Fibroblast of skin of left biceps (primary cell): Measurements from ENCODE around the gene GSTT2B.
"Not testable (repeated sequence)": the region's sequence is repeated elsewhere in the genome, so short reads cannot be mapped to it uniquely, and the experiment has no call there.

Experiments
- DNase-seq, 2 experiments: peaks; one replicate each; pipeline ENCODE4 v3.0.0-alpha.2; 2013; ENCODE audit warnings: low read depth in 2 of 2

The GSTT2B gene, protein sequence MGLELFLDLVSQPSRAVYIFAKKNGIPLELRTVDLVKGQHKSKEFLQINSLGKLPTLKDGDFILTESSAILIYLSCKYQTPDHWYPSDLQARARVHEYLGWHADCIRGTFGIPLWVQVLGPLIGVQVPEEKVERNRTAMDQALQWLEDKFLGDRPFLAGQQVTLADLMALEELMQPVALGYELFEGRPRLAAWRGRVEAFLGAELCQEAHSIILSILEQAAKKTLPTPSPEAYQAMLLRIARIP

DNA sequence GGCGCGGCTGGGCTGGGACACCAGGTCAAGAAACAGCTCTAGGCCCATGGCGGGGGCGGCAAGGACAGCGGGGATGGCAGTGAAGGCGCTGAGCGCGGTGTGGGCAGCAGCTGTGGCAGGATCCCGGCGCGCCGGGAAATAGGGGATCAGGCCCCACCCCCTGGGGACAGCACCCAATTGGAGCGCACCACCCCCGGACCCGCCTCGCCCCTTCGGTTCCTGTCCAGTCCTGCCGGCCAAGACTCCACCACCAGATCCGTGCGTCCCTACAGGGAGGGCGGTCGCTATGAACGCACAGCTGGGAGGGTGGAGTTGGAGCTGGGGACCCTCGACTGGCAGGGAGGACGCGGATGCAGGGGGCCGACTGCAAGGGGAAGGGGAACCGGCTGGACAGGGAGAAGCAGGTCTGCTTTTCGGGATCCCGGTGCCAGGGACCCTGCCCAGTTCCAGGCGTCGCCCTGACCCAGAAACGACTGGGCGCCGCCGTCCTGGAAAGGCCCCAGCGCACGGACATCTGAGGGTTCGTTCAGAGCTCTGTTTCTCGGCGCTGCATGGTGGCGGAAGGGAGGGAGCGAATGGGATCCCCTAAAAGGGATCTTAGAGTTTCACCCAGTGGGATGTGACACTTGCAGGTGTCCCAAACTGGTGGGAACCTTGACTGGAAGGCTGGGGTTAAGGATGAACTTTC, at the start of gene GSTT2B:
GSTT2B (minus strand) TSS at position 112 of the 688 bp plus-strand sequence; CDS start at position 48, 64 bp downstream.
- not testable (repeated sequence) for DNase-seq

DNA sequence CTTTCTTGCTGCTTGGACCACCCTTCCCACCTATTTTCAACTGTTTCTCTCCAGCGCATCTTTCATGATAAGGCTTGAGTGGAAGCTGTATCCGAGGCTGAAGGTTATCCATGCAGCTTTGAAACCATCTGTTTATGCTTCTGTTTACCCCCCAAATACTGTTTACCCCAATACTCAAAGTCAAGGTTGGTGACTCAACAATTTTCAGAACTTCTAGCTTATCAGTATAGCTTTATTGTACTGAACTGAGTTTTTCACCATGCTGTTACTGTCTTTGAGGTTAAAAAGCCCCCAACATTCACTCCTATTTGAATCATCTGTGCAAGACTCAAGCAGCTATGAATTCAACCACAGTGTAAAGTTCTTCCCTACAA, 49.0 kb upstream of the GSTT2B start:
- DNase-seq, result no peak

- DNase-seq, result no peak
Measured at GRCh38 chr22:24009227-24010017, 48.4 kb upstream of the GSTT2B start.

DNA sequence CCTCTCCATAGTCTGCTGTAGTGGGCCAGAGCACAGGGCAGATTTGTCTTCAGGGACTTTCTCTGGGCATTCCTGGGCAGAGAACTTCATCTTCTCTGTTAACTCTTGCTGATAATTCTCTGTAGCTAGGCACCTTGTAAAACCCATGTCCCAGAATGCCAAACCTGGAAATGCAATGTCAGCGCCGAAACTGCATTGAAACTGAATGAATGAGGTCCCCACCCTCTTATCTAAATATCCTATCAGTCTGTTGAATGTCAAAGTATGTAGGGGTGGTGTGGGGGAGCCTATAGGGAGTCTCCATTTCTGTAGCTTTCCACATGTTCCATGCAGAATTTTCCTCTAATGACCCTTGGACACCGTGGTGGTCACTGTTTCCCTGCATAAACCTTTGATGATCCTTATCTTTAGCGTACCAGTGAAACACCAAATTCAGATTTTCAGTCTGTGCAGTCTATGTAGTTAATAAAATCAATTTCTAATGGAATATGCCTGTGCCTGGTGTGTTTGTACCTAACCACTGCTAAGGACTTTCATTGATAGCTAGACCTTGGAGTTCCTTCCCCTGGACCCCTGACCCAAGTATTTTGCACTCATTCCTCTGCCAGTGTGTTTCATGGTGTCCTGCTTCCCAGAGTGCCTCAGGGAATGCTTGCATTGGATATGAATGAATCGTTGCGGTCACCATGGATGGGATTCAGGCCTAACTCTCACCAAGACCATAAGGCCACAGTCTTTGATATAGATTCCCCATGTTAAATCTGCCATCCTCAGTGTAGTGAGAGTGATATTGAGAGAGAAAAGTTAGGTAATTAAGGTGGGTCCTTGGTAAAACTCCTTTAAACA, 47.6 kb upstream of the GSTT2B start:
- no peak for DNase-seq

DNA sequence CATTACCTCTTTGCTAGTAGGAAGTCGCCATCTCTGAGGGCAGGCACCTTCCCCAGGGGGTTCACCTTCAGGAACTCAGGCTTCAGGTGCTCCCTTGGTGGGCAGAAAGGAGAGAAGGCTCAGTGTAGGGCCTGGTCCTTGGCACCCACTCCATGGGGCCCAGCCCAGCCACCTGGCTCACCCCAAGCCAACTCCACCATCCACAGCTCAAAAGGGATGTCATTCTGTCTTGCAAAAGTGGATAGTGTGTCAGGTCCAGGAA, 47.0 kb upstream of the GSTT2B start:
- DNase-seq, result no peak

DNA sequence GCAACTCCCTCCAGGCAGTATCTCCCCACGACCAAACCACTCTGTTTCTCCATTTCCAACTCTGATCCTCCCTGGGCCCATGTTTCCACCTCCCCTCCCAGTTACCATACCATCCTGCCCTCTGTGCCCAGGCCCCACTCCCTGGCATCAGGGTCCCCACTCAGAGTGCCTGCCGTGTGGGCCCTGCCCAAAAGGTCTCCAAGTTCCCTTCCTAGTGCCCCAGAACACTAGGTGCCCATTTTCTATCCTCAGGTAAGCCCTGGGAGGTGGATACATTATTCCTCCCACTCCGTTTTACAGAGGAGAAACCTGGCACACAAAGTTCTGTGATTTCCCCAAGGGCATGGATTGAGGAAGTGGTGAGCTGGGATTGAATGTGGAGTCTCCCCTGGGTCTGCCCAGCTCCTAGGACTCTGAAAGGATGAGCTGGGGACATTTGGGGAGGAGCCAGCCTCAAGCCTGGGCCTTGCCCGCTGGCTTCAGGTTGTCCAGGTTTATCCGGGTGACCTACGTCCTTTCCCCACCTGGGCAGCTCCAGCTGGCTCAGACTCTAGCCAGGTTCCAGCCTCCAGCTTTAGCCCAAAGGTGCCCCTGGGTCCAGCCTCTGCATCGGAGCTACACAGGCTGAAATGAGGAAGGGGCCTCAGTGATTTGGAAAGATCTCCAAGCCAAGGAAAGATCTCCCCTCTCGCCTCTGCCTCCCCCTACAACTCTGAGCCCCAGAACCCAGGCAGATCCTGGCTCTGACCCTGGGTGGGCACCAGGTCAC, 46.4 kb upstream of the GSTT2B start:
- no peak for DNase-seq

- no peak for DNase-seq
Measured at GRCh38 chr22:24006914-24007214, 45.9 kb upstream of the GSTT2B start.

DNA sequence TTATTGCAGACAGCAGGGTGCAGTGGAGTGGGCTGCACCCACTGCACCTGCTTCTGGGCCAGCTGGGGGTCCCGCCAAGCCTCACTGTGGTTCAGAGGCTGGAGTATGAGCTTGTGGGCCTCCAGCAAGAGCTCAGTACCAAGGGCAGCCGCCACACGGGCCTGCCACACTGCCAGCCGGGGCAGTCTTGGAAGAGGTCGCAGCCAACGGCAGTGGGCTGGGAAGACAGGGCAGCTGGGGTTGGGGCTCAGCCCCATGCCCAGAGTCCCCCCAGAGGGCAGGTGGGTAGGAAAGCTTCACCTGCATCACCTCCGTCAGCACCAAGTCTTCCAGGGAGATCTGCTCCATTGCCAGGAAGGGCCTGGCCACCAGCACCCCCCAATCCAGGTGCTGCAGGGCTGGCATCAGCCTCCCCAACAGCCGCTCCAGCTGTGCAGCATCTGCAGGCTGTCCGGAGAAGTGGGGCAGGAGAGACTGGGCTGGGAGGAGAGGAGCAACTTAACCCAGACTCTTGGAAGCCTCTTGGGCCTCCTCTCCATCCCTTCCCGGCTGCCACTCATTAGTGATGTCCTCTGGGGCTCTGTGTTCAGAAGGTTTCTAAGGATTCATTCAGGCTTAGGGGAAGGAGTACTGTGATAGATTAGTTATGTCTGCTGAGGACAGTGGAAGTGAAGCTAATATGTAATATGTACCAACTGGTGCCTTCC, 45.4 kb upstream of the GSTT2B start:
- no peak for DNase-seq

- DNase-seq, result no peak
Measured at GRCh38 chr22:24005201-24005600, 44.2 kb upstream of the GSTT2B start, which contains the start of gene GSTT4. TSS of gene GSTT4 (minus strand) at chr22:24005453. CDS start at chr22:24005356, 97 bp downstream.

DNA sequence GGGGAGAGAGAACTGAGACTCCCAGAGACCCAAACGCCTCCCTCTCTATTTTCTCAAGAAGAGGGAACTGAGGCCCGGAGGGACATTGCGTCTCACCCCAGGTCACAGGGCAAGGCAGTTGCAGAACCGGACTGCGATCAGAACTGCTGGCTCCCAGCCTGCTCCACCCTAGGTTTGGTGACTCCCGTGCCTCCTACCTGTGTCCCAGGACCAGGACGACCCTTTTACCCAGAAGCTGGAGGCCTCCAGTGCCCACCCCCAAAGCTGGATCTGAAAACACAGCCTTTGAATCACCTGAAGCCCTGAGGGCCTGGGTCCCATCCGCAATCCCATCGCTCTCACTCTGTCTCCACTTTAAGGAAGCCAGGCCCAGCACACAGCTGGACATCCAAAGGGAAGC, 42.9 kb upstream of the GSTT2B start:
- DNase-seq, result no peak

GRCh38 chr22:24002851-24003250, 41.9 kb upstream of the GSTT2B start:
- DNase-seq, result no peak

DNA sequence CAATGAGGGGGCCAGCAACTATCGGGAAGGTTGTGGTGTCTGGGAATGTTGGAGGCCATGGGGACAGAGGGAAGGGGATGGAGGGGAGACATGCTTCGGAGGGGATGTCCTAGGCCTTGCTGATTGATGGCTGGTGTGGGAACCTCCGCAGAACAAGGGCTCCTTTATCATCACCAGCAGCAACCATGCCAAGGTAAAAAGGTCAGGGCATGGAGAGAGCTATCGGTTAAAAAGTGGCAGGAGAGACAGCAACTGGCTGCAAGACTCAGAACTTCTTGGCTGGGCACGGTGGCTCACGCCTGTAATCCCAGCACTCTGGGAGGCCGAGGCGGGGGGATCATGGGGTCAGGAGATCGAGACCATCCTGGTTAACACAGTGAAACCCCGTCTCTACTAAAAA, 41.3 kb upstream of the GSTT2B start:
- no peak for DNase-seq

DNA sequence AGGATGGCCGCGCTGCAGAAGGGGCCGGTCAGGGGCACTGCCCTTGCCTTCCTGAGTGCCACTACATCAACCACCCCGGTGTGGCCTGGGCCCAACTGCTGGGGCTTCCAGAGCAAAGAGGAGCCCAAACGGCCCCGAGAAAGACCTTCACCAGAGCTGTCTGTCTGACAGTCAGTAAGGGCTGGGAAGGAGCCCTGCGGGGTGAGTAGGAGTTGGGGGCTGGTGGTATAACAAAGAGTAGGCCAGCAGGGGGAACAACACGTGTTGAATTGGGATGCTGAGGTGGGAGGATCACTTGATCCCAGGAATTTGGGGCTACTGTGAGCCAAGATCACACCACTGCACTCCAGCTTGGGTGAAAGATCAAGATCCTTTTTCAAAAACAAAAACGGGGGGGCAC, 40.3 kb upstream of the GSTT2B start:
- DNase-seq, result no peak

DNA sequence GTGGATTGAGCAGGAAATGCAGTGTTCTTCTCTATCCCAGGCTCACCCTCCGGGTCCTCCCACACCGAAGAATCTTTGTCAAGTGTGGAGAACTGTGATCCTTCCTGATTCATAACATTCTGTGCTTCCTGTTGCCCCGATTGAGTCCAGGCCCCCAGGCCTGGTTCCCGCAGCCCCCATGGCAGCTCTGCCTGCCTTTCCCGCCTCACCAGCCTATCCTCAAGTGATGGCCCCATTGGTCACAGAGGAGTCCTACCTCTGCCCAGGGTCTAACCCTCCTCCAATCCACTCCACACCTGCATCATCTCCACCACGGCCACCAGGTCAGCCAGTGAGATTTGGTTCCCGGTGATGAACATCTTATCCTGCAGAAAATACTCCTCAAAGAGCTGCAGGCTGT, 38.8 kb upstream of the GSTT2B start:
- not testable (repeated sequence) for DNase-seq

GRCh38 chr22:23997092-23997491, 36.1 kb upstream of the GSTT2B start:
- no peak for DNase-seq

GRCh38 chr22:23993581-23994177, 32.7 kb upstream of the GSTT2B start:
- DNase-seq, result not testable (repeated sequence)

DNA sequence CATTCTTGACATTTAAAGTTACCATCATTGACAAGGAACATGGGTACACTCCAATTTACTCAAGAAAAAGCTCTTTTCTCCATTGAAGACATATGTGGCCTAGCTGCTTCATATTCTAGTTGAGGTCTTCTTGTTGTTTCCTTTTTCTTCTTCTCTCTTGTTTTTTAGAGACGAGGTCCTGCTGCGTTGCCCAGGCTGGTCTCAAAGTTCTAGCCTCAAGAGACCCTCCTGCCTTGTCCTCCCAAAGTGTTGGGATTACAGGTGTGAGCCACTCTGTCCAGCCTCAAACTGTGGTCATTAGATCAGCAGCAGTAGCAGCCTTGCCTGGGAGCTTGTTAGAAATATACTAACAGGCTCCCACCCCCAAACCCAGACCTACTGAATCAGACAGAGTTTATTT, 32.1 kb upstream of the GSTT2B start:
- not testable (repeated sequence) for DNase-seq

DNA sequence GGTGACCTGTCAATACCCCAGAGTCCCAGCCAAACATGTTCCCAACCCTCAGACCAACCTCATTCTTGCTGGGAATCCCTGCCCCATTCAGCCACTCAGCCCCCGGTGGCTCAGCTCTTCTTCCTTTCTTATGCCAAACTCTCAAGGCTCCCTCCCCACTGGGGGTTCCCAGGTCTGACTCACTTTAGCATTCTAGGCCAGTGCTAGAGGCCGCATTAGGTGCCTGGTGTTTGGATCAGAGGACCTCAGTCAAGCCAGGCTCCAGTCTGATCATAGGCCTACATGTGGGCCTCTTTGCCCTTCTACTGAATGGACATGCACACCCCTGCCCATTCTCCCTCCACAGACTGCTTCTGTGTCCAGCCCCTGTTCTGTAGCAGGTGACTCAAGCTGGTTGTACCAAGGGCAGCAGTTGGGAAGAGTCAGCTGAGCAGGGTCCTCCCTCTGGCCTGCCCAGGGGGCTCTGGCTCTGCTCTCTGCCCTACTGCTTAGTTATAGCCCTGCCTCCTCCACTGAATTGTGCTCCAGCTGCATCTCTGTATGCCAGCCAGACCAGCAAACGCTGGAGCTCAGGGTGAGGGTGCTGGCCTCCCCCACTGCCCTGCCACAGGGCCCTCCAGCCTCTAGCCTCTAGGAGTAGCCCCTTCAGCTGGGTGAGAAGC, 28.7 kb upstream of the GSTT2B start:
- not testable (repeated sequence) for DNase-seq

GRCh38 chr22:23986538-23987178, 25.7 kb upstream of the GSTT2B start:
- DNase-seq, result not testable (repeated sequence)
